Neural cell (in vitro differentiated cells): ENCODE results near the gene ARHGAP24. TPM values are rescaled to one million over a fixed set of nuclear protein-coding genes. Genes with fewer than 3 reads are reported as not detected.

ENCODE experiments used
- H2AFZ ChIP-seq: fragments of 200-600, 300-800 bp; sonication (generic), shearing (Covaris generic); 2 replicates; pipeline ENCODE4 v1.6.0; 2014; ENCODE audit warnings: low read depth, mild to moderate bottlenecking, antibody characterized with exemption, low read length, moderate library complexity
- H3F3A ChIP-seq: fragments of 200-600 bp; shearing (Covaris generic); 2 replicates; pipeline ENCODE4 v1.6.1; 2016; ENCODE audit warnings: mild to moderate bottlenecking, moderate library complexity, mixed read lengths, antibody characterized with exemption, low read length; ENCODE audit not compliant: insufficient read depth, poor library complexity, severe bottlenecking
- H3K27ac ChIP-seq: fragments of 200-600, 300-800 bp; sonication (generic), shearing (Covaris generic); 2 replicates; pipeline ENCODE4 v1.5.1; 2014; ENCODE audit warnings: mild to moderate bottlenecking, low read length, moderate library complexity
- H3K27me3 ChIP-seq: fragments of 300-800, 200-600 bp; sonication (generic), shearing (Covaris generic); 2 replicates; pipeline ENCODE4 v1.6.0; 2014; ENCODE audit warnings: mild to moderate bottlenecking, low read depth, low read length, moderate library complexity; ENCODE audit not compliant: insufficient read depth
- H3K36me3 ChIP-seq: fragments of 300-800, 200-600 bp; sonication (generic), shearing (Covaris generic); 2 replicates; pipeline ENCODE4 v1.5.1; 2014; ENCODE audit warnings: mild to moderate bottlenecking, antibody characterized with exemption, low read length, moderate library complexity; ENCODE audit not compliant: insufficient read depth
- H3K4me2 ChIP-seq: fragments of 300-800, 200-600 bp; sonication (generic), shearing (Covaris generic); 2 replicates; pipeline ENCODE4 v1.6.0; 2014; ENCODE audit warnings: mild to moderate bottlenecking, low read length
- H3K4me3 ChIP-seq: fragments of 300-800, 200-600 bp; sonication (generic), shearing (Covaris generic); 2 replicates; pipeline ENCODE4 v1.5.1; 2014; ENCODE audit warnings: mild to moderate bottlenecking, low read length, moderate library complexity
- H3K79me2 ChIP-seq: fragments of 200-600 bp; shearing (Covaris generic); replicated peaks from 2 replicates; pipeline ENCODE4 v1.6.0; 2014; ENCODE audit warnings: mild to moderate bottlenecking, low read length, moderate library complexity; ENCODE audit not compliant: insufficient read depth
- H3K9ac ChIP-seq: fragments of 300-800, 200-600 bp; sonication (generic), shearing (Covaris generic); 2 replicates; pipeline ENCODE4 v1.6.1; 2016; ENCODE audit warnings: mild to moderate bottlenecking, low read length, mixed read lengths
- H3K9me2 ChIP-seq: fragments of 200-600 bp; shearing (Covaris generic); 2 replicates; pipeline ENCODE4 v1.6.1; 2016; ENCODE audit warnings: mild to moderate bottlenecking, low read length, mixed read lengths; ENCODE audit not compliant: insufficient read depth
- H3K9me3 ChIP-seq: fragments of 200-600, 300-800 bp; sonication (generic), shearing (Covaris generic); 2 replicates; pipeline ENCODE4 v1.6.1; 2016; ENCODE audit warnings: mild to moderate bottlenecking, mixed run types, low read length, moderate library complexity, mixed read lengths
- H4K20me1 ChIP-seq: fragments of 200-600 bp; shearing (Covaris generic); 2 replicates; pipeline ENCODE4 v1.6.1; 2016; ENCODE audit warnings: mild to moderate bottlenecking, mixed run types; ENCODE audit not compliant: insufficient read depth
- CTCF ChIP-seq: fragments of 450-650 bp; IDR thresholded peaks from 2 replicates; pipeline ENCODE4 v1.5.1; 2014; ENCODE audit warnings: antibody characterized with exemption, mild to moderate bottlenecking, moderate library complexity; ENCODE audit not compliant: poor library complexity, severe bottlenecking
- EP300 ChIP-seq: fragments of 450-650 bp; conservative IDR thresholded peaks from 2 replicates; pipeline ENCODE4 v1.6.1; 2014; ENCODE audit warnings: antibody characterized with exemption, mild to moderate bottlenecking, moderate library complexity; ENCODE audit not compliant: poor library complexity, severe bottlenecking
- EZH2 ChIP-seq: fragments of 200-600, 300-800 bp; shearing (Covaris generic), sonication (generic); IDR thresholded peaks from 2 replicates; pipeline ENCODE4 v1.6.1; 2014; ENCODE audit warnings: antibody characterized with exemption, low read length, borderline replicate concordance, mild to moderate bottlenecking; ENCODE audit not compliant: insufficient read depth, poor library complexity, severe bottlenecking
- MXI1 ChIP-seq: fragments of 450-650 bp; conservative IDR thresholded peaks from 2 replicates; pipeline ENCODE4 v1.6.1; 2014; ENCODE audit warnings: antibody characterized with exemption, mild to moderate bottlenecking; ENCODE audit not compliant: poor library complexity, severe bottlenecking
- POLR2AphosphoS5 ChIP-seq: IDR thresholded peaks from 2 replicates; pipeline ENCODE4 v1.6.1; 2012
- RAD21 ChIP-seq: fragments of 450-650 bp; conservative IDR thresholded peaks from 2 replicates; pipeline ENCODE4 v1.6.1; 2014; ENCODE audit warnings: antibody characterized with exemption, mild to moderate bottlenecking, moderate library complexity
- SMC3 ChIP-seq: fragments of 450-650 bp; conservative IDR thresholded peaks from 2 replicates; pipeline ENCODE4 v1.6.1; 2014; ENCODE audit warnings: antibody characterized with exemption, mild to moderate bottlenecking, moderate library complexity; ENCODE audit not compliant: poor library complexity
- TAF1 ChIP-seq: IDR thresholded peaks from 2 replicates; pipeline ENCODE4 v1.6.1; 2012; ENCODE audit warnings: low read depth
- polyA plus RNA-seq: library from polyadenylated mRNA; depleted of rRNA; stranded (reverse); fragments of >200 nt; gene quantifications from 2 replicates; pipeline ENCODE4 v1.2.3, GENCODE V29; 2014
- TF ChIP-seq, protein P1 (sequence below): IDR thresholded peaks from 2 replicates; pipeline ENCODE4 v1.6.1; 2012; ENCODE audit warnings: borderline replicate concordance

ARHGAP24 gene
- polyA plus RNA-seq, 1 donor from 2014 or later, result 2.9 TPM

DNA sequence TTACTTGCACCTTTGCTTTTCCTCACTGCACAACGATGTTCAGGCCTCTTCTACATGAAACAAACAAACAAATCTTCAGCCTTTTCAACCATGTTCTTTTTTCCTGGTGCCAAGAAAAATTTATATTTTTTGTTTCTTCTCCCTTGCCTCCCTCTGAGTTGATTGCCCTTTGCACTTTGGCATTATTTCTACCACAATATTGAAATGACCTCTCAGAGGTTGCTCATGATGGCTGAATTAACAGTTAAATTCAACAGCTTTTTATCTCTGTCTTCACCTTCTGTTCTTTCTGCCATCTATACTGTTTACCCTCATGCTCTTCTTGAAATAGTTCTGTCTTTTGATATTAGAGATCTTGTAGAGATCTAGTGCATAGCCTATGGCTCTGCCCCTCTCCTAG, 308.9 kb downstream of the ARHGAP24 start:
- Histone ChIP-seq H3K79me2 (no peaks in the 10 kb centered on the region), H3K36me3 (no peaks in the 10 kb centered on the region), H3K9me2 (no peaks in the 10 kb centered on the region), H3K9ac (no peak overlapping the region), H3K9me3 (no peaks in the 10 kb centered on the region), H3F3A (no peaks in the 10 kb centered on the region), H3K4me3 (no peak overlapping the region), H3K4me2 (no peak overlapping the region), H2AFZ (no peak overlapping the region), H3K27me3 (no peaks in the 10 kb centered on the region), H4K20me1 (no peaks in the 10 kb centered on the region), H3K27ac (no peak overlapping the region)
- TF ChIP-seq EZH2 (no peak), SMC3 (no peak), TAF1 (no peak), CTCF (no peak), POLR2AphosphoS5 (no peak)

- Histone ChIP-seq H3K9me2 (no peaks in the 10 kb centered on the region), H3F3A (no peaks in the 10 kb centered on the region), H3K4me3 (no peak overlapping the region), H3K9ac (no peak overlapping the region), H3K27ac (no peak overlapping the region), H4K20me1 (no peaks in the 10 kb centered on the region), H3K27me3 (no peaks in the 10 kb centered on the region), H3K36me3 (no peaks in the 10 kb centered on the region), H3K79me2 (no peaks in the 10 kb centered on the region), H2AFZ (no peak overlapping the region), H3K9me3 (no peaks in the 10 kb centered on the region), H3K4me2 (no peak overlapping the region)
- no peak for TF ChIP-seq EP300
- no peak for TF ChIP-seq EZH2
- TF ChIP-seq RAD21, result no peak
- TF ChIP-seq POLR2AphosphoS5, result no peak
- TF ChIP-seq, protein P1, sequence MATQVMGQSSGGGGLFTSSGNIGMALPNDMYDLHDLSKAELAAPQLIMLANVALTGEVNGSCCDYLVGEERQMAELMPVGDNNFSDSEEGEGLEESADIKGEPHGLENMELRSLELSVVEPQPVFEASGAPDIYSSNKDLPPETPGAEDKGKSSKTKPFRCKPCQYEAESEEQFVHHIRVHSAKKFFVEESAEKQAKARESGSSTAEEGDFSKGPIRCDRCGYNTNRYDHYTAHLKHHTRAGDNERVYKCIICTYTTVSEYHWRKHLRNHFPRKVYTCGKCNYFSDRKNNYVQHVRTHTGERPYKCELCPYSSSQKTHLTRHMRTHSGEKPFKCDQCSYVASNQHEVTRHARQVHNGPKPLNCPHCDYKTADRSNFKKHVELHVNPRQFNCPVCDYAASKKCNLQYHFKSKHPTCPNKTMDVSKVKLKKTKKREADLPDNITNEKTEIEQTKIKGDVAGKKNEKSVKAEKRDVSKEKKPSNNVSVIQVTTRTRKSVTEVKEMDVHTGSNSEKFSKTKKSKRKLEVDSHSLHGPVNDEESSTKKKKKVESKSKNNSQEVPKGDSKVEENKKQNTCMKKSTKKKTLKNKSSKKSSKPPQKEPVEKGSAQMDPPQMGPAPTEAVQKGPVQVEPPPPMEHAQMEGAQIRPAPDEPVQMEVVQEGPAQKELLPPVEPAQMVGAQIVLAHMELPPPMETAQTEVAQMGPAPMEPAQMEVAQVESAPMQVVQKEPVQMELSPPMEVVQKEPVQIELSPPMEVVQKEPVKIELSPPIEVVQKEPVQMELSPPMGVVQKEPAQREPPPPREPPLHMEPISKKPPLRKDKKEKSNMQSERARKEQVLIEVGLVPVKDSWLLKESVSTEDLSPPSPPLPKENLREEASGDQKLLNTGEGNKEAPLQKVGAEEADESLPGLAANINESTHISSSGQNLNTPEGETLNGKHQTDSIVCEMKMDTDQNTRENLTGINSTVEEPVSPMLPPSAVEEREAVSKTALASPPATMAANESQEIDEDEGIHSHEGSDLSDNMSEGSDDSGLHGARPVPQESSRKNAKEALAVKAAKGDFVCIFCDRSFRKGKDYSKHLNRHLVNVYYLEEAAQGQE, result no peak
- TF ChIP-seq CTCF, result no peak
- no peak for TF ChIP-seq TAF1
- TF ChIP-seq SMC3, result no peak
- TF ChIP-seq MXI1, result no peak
Measured at GRCh38 chr4:85784348-85784747, 309.4 kb downstream of the ARHGAP24 start.
